Medulla oblongata (tissue), 1 donor: ENCODE measurements around the gene OTC.

Source experiments
- DNase-seq: peaks from one replicate; pipeline ENCODE4 v3.0.0-alpha.2; 2015; ENCODE audit errors: extremely low spot score

Gene OTC

DNA sequence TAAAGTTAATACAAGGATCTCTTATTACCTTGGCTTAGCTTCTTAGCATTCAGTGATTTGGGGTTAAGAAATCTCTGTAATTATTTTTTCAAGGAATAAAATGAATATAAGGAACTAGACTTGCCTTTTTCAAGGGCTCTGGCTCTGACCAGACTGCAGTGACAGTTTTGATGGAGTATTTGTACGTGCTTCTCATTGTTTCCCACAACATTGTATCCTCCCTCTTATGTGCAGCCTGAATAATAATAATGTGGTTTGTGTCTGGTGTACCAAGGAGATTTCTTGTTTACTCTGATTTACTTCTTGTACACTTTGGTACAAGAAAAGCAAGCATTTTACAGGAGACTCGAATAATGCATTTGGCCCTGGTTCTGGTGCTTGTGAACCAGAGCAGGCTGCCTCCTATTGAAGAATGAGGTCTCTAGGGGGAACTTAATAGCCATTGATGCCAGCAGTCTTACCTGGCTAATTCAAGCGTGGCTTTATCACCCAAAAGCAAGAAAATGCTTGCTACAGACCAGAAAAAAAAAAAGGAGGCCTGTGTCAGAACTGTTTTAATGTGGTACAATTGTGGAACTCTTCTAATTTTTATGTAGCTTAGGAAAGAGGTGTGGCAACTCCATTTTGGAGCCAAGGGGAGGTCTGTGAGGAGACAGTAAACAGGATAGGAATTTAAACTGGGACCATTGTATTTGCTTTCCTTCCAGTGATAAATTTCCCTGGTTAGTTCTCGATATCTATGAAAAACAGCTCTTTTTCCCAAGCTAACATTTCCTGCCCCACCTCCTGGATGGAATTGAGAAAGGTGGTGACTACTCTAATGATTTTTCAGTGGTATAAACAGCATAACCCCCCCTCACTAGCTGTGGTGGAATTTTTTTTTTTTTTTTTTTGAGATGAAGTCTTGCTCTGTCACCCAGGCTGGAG lies 5.6 kb downstream of the OTC start:
- DNase-seq = no peak

DNA sequence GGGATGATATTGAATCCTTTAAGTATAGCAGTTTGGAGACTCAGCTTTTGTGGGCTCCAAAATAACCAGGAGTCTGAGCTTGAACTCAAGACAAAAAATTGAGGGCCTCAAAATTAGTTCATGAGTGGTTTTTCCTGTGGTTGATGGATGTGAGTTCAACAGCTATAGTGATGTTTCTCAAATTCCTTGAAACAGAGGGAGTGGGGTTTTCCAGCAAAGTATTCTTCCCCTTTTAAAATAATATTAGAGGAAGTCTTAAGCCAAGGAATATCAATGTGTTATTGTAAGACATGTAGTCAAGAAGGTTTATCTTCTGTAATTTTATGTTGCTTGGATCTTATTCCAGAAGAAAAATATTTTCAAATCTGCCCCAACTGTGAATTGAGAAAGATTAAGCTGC lies 10.6 kb downstream of the OTC start:
- no peak for DNase-seq

DNA sequence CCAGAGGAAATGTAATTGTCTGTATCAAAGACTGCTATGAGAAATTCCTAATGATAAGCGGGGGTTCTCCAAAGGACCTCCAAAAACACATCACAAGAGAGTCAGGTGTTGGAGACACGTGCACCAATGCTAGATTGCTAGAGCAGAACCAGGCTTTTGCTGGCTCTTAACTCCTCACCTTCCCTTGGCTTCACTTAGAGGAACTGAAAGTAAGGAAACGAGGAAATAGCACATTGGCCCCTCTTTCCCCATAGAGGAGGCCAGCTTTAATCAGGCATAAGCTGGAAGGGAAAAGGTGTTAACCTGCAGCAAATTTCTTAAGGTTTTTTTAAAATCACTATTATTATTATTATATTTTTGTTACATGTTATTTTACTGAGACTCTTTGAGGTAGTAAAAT lies 13.6 kb downstream of the OTC start:
- DNase-seq = peak; percentile 43

DNA sequence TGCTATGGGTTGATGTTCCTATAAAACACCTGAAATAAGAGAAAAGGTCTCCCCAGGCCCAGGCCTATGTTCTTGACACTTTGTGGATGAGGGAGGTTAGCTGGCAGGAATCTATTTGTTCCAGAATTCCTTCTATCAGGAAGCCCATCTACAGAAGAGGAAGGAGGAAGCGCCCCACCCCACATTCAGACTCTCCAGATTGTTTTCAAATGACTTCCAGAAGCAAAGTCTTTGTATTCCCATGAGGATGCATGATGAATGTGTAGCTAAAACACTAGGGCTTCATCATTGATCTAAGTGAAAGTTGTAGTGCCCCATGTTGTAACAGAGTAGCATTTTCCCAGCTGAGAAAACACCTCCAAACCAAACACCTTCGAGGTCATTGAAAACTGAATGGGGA lies 16.4 kb downstream of the OTC start:
- no peak for DNase-seq

DNA sequence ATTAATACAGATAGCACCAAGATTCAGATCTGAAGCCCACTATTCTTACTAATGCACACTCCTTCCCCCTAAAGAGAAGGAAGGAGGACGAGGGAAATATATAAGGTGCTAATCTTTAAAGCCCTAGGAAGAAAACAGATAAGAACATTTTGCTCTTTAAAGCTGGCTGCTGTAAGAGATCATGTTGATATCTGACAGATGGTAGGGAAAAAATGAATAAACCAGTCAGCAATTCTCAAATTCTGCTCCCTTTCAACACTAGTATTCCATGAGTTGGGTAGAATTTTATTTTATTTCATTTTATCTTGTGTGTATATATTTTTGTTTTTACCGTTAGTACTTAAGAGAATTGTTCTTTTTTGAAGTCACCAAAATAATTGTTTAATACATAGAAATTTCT lies 19.2 kb downstream of the OTC start:
- no peak for DNase-seq

DNA sequence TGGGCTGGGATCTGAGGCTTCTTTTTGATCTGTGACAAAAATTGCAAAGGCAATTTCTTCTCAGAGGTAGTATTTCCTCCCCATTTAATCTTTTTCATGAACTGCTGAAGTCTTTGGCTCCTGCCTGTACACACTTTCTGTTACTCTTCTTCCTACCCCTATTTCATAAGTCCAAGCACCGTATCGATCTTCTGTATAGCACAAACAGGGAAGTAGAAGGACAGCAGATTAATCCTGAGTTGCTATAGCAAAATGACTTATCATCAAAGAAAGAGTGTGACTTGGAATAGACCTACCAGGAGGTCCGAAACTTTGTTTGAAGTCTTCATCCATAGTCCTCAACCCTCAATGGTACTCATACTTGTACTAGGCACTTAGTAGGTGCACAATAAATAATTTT lies 22.0 kb downstream of the OTC start:
- DNase-seq = no peak

DNA sequence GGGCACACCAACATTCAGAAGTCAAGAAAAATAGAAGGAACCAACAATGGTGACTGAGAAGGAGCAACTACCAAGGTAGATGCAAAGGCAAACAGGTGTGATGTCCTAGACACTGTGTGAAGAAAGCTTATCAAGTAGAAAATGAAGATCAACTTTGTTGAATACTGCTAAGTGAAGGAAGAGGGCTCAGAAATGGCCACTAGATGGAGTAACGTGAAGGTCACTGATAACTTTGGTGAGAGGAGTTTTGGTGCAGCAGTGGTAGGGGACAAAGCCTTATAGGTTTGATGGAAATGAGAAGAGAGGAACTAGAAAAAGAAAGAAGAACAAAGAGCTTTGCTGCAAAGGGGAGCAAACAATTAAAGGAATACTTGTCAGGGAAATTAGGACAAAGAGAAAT lies 23.5 kb downstream of the OTC start:
- no peak for DNase-seq

DNA sequence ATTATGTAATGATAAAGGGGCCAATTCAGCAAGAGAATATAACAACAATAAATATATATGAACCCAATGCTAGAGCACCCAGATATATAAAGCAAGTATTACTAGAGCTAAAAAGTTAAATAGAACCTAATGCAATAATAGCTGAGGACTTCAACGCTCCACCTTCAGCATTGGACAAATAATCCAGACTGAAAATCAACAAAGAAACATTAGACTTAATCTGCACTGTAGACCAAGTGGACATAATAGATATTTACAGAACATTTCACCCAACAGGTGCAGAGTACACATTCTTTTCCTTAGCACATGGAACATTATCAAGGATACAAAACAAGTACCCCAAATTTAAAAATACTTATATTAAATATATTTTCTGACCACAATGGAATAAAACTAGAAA lies 24.3 kb downstream of the OTC start:
- DNase-seq = no peak

DNA sequence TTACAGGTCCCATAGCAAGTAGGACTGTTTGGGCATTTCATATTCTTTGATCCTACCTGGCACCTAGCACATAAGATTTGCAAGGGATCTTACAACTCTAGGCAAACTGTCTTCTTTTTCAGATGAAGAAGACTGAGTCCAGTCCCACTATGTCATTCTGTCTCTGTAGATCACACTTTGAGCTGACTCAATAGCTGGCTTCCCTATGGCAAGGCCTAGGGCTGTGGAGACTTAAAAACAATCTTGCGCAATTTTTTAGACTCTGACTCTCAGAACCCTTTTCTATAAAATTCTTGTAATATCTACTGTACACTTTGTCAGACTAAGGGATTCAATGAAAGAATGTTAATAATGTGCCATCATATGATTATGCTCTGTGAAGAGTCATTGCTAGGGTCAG lies 26.7 kb downstream of the OTC start:
- DNase-seq = no peak

DNA sequence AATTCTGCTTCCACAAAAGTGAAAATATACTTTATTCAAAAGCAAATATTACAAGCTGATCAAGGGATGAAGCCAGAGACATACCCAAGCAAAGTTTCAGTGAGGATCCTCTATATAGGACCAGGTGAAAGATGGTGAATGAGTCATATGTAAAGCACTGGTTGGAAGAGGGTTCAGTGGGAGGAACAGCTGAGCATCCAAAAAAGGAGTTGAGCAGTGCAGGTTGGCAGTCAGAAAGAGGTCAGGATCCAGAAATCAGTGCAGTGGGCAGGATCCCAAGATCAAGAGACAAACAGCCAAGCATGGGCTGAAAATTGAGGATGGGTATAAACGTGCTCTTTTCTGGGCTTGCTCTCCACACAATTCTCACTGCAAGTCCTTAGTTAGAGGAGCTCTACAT lies 30.3 kb downstream of the OTC start:
- no peak for DNase-seq

DNA sequence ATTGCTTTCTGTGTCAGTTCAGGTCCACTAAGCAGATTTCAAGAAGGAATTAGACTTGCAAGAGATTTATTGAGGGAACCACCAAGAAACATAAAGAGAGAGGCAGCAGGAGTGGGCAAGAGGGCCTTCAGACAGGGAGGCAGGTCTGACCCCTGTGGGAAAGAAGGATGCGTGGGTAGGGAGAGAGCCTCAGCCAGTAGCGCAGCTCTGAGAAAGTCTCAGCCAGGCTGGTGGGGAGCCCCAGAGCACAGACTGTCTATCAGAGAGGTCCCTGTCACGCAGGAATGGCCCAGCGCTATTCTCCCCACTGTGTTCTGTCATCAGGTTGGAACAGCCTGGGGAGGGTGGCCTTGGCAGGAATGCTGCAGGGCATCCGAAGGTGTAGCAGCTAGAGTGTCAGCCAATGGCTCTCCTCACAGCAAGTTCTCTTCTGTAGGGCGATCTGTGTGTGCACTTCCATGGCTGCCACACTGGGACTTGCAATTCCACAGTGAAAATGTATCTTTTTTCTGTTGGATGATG lies 48.0 kb downstream of the OTC start:
- no peak for DNase-seq

DNA sequence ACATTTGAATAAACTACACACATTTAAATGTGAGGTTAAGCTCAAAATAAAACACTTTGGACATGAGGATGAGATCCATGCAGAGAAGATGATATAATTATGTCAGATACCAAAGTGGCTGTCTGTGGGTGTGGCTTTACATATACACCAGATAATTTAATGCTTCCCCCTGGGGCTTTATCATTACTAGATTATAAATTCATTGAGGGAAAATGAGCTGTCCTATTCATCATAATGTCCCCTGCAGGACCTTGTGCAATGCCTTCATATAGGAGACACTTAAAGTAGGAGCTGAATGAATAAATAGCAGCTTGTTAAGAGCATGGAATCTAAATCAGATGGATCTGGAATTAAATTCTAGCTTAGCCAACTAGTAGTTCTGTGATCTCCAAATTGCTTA lies 49.7 kb downstream of the OTC start:
- DNase-seq = no peak

DNA sequence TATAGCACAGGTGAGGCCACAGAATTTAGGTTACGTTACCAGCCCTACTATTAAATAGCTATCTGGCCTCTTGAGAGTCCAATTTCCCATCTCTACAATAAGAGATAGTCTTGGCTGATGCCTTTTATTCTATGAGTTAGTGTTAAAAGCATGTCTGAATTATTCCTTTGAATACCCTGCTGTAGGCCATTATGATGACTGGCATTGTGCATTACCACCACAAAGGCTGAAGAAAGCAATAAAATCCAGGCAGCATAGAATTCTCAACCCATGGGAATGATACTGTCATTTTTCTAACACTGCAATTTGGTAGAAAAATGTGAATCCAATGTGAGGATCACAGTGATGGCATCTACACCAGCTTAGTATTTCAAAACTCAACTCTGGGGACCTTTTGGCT lies 51.4 kb downstream of the OTC start:
- no peak for DNase-seq

DNA sequence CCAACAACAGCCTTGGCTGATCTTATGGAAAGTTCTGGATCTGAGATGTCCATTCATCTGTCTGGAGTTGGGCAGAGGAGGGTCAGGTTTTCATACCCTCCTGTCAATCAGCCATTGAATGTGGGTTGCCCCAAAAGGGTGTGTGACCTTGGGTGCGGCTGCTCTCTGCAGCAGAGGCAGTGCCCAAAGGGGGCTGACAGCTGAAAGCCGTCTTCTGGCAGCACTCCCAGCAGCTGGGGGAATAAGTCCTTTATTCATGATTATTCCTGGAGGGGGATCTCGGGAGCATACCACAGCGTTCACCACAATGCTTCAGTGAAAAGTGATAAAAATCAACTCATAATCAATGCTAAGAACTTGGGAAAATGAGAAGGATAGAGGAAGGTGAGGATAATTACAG lies 54.7 kb downstream of the OTC start:
- DNase-seq = no peak

DNA sequence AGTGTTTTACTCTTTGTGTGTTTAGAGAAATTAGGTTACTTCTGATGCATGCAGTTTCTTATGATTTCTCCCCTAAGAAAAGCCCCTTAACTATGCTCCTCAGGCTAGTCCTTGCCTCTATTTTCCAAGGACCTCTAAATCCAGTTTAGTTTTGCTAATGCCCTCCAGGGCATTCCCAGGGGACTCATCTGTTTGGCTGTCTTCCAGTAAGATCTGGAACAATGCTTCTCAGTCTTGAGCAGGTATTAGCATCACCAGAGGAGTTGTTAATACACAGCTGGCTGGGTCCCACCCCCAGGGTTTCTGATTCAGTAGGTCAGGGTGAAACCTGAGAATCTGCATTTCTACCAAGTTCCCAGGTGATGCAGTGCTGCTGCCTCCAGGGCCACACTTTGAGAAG lies 56.9 kb downstream of the OTC start:
- DNase-seq = no peak

DNA sequence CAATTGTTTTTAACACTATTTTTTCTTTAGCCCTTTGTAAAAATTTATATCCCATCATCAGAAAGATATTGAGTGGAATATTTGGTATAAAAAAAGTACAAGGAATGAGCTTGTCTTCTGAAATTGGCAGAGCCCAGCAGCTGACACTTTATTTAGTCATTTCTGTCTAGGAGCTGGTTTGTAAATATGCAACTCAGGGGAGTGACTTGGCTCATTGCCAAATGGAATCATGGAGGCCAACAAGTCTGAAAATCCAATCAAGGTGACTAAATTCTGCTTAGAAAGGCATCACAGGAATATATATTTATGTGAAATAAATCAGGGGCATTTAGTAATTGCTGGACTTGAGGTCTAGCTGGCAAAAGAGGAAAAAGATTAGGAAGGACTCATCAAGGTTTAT lies 74.4 kb downstream of the OTC start:
- no peak for DNase-seq

DNA sequence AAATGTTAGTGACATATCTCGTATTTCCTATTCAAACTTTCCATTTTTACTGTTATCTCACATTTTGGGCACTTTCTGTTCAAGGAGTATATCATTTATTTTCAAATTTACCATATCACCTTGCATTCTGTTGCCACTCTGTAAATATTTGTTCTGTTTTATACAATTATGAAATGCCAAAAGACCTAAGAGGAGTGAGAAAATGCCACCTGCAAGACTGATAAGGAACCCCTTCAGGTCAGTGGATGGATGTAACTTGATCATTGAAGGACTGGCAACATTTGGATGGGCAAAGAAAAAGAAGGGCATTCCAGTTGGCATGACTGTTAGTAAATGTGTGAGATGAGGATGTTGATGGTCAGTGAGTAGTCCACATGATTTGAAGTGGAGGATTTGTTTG lies 79.1 kb downstream of the OTC start:
- DNase-seq = no peak

DNA sequence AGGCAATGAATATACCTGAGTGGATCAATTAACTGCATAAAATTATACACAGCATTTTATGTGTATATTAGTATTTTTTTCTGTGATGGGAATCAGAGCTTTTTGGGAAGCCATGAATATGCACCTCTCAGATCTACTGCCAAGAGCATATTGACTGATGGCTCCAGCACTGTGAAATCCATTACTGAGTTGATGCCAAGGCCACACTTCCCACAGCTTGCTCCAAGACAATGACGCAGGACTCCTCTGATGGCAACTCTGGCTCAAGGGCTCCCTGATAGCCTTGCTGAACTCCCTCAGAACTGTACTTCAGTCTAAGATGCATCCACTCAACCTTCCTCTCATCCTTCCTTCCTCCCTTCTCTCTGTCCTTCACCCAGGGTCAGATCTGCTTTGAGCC lies 82.7 kb downstream of the OTC start:
- no peak for DNase-seq

DNA sequence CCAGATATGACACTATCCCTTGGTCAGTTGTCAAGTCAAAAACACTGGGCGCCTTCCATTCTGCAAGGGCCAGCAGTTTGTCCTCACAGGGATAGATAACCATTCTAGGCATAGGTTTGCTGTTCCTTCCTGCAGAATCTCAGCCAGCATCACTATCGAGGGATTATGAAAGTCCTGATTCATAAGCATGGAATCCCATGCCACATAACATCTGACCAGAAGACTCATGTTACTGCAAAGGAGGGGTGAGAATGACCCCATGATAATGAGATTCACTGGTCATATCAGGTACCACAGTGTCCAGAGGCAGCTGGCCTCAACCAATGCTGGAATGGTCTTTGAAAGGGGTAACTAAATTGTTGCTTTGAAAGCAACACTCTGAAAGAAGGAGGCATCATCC lies 84.7 kb downstream of the OTC start:
- no peak for DNase-seq

DNA sequence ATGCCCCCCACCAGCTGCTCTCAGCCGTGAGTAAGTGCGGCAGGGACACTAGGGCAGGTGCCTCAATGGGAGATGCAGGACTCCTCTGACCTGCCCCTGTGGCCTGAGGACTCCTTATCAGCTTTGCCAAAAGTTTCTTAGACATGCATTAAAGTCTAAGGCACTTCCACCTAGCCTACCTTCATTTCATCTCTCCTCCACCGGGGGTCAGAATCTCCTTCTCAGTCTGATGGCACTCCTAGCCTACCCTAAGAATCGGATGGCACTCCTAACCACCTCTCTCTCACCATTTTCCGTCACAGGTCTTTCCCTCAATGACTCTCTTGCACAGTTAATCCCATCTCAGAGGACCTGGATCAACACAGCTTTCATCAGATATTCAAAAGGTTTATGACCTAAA lies 85.9 kb downstream of the OTC start:
- no peak for DNase-seq

DNA sequence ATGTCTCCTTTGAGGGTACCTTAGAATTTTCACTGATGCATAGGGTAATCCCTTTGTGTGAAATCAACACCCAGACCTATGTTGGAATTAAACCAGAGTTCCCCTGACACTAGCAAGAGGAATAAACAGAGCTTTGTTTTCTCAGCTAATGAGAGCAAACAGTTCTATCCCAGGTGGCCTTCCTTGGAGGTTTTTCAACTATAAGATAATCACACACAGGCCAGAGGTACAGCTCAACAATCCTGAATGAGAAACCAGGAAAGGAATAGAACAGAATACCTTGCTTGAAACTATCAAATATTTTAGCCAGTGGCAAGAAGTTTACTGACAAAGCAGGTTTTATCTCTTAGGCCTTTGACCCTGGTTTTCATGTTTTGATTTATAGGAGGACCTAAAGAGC lies 100.2 kb downstream of the OTC start:
- DNase-seq = no peak

DNA sequence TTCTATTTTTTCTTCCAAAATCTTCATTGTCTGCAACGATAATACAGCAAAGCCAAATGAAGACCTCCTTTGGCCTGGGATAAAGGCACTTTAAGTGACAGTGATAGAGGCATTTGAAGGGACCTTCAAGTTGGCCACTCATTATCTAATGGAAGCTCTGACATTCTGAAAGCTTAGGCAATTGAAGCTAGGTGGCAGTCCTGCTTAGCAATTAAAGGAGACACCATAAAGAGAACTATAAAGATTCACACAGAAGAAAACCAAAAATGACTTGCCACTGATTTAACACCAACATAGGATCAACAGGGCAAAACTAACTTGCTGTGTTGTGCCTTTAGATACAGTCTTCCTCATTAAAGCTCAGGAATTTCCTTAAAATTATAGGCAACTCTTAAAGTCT lies 105.7 kb downstream of the OTC start:
- DNase-seq = peak; percentile 47

DNA sequence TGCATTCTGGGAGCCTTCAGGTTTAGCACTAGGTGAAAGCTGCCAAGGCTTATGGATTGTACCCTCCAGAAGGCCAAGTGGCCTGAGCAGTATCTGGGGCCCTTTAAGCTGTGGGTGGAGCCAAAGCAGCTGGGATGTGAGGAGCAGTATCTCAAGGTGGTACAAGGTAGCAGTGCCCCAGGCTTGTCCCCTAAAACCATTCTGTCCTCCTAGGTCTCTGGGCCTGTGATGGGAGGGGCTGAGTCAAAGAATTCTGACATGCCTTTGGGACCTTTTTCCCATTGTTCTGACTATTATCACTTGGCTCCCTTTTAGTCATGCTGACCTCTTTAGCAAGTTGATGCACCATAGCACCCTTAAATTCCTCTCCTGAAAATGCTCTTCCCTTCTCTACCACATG lies 109.9 kb downstream of the OTC start:
- DNase-seq = no peak

DNA sequence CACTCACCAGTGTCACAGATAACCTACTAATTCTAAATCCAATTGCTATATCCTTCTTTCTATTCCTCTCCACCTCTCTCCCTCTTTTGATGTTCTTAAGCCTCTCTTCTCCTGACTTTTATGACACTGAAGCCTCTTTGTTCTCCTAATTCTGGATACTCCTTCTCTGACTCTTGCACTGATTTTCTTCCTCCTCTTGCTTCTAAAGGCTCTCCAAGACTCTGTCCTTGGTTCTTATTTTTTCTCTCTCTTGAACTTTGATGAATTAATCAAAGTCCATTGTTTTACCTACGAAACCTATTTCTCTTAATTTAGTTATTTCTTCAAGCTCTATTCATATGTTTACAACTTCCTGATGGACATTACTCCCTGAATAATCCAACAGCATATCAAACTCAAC lies 113.3 kb downstream of the OTC start:
- DNase-seq = no peak
